H1 (cell line): Measurements from ENCODE around the gene PRR16. TPM values are rescaled to one million over a fixed set of nuclear protein-coding genes. Genes with fewer than 3 reads are reported as not detected.

Experiments used
- CTCF ChIA-PET: fragments of 300-600 bp; sonication (Branson Sonifier 250); formaldehyde crosslinking; loops from one replicate; lab custom pipeline; 2021; ENCODE audit not compliant: partially characterized antibody; lab: Charles Lee
- POLR2A ChIA-PET: fragments of 300-600 bp; sonication (Branson Sonifier 250); formaldehyde crosslinking; loops from one replicate; lab custom pipeline; 2021; ENCODE audit warnings: inconsistent platforms; ENCODE audit not compliant: partially characterized antibody; lab: Charles Lee
- DNase-seq, 2 experiments: peaks; one replicate each; pipeline versions ENCODE4 v3.0.0 to v3.0.0-alpha.2; 2010 to 2022; ENCODE audit warnings: low spot score in 2 of 2, low read depth in 1 of 2, mixed read lengths in 1 of 2
- FAIRE-seq: peaks from 2 replicates; lab custom pipeline; 2011; peaks lifted over from hg19 to GRCh38; lab: Jason Lieb, UNC
- H2AFZ ChIP-seq: 2 replicates; pipeline ENCODE4 v1.8.1; 2012; ENCODE audit warnings: low read length, inconsistent platforms
- H2AK5ac ChIP-seq: 2 replicates; pipeline ENCODE4 v1.6.1; 2013; ENCODE audit warnings: low read depth, low read length
- H2BK120ac ChIP-seq: replicated peaks from 2 replicates; pipeline ENCODE3; 2013; ENCODE audit warnings: low read depth, low read length, inconsistent platforms
- H2BK12ac ChIP-seq: 2 replicates; pipeline ENCODE4 v1.6.1; 2013; ENCODE audit warnings: low read depth, low read length
- H2BK15ac ChIP-seq: 2 replicates; pipeline ENCODE4 v1.6.1; 2013; ENCODE audit warnings: low read length
- H2BK20ac ChIP-seq: 2 replicates; pipeline ENCODE4 v1.6.1; 2013; ENCODE audit warnings: low read length
- H2BK5ac ChIP-seq: 2 replicates; pipeline ENCODE4 v1.6.1; 2013; ENCODE audit warnings: low read depth, low read length
- H3K14ac ChIP-seq: 2 replicates; pipeline ENCODE4 v1.6.1; 2013; ENCODE audit warnings: inconsistent platforms; ENCODE audit not compliant: insufficient read length
- H3K18ac ChIP-seq: 2 replicates; pipeline ENCODE4 v1.6.1; 2013; ENCODE audit warnings: low read length; ENCODE audit errors: extremely low read depth
- H3K23ac ChIP-seq: 2 replicates; pipeline ENCODE4 v1.6.1; 2013; ENCODE audit warnings: inconsistent platforms; ENCODE audit not compliant: insufficient read length
- H3K23me2 ChIP-seq: 2 replicates; pipeline ENCODE4 v1.6.1; 2013; ENCODE audit warnings: low read depth, low read length
- H3K27ac ChIP-seq: 2 replicates; pipeline ENCODE4 v1.6.1; 2011; ENCODE audit warnings: low read depth, low read length, inconsistent platforms
- H3K27me3 ChIP-seq, 4 experiments: replicated peaks in 1 of 4; 1 replicate in 1 of 4; 2 replicates in 3 of 4; pipeline versions ENCODE4 v1.6.1 to v1.8.1; 2011 to 2013; ENCODE audit warnings: low read length in 3 of 4, mild to moderate bottlenecking in 3 of 4, inconsistent platforms in 2 of 4, mixed read lengths in 2 of 4, moderate library complexity in 1 of 4; ENCODE audit not compliant: control insufficient read depth in 3 of 4, insufficient read depth in 3 of 4; ENCODE audit errors: extremely low read depth in 1 of 4
- H3K36me3 ChIP-seq, 4 experiments: 2 replicates each; pipeline versions ENCODE4 v1.6.1 to v1.8.1; 2011 to 2013; ENCODE audit warnings: mild to moderate bottlenecking in 4 of 4, low read length in 3 of 4, moderate library complexity in 2 of 4, control low read depth in 1 of 4, inconsistent platforms in 1 of 4; ENCODE audit not compliant: insufficient read depth in 4 of 4, control insufficient read depth in 2 of 4
- H3K4ac ChIP-seq: replicated peaks from 2 replicates; pipeline ENCODE3; 2013; ENCODE audit warnings: low read length, low read depth, mixed read lengths, inconsistent platforms; ENCODE audit not compliant: insufficient read length
- H3K4me1 ChIP-seq, 4 experiments: replicated peaks in 1 of 4; 1 replicate in 1 of 4; 2 replicates in 3 of 4; pipeline versions ENCODE4 v1.6.1 to v1.8.1; 2011 to 2013; ENCODE audit warnings: low read length in 3 of 4, inconsistent platforms in 2 of 4, mixed read lengths in 1 of 4; ENCODE audit not compliant: insufficient read depth in 4 of 4, control insufficient read depth in 3 of 4
- H3K4me2 ChIP-seq, 2 experiments: 2 replicates each; pipeline versions ENCODE4 v1.6.1 to v1.8.1; 2011 to 2013; ENCODE audit warnings: low read depth in 2 of 2, low read length in 2 of 2, control low read depth in 1 of 2, inconsistent platforms in 1 of 2, mild to moderate bottlenecking in 1 of 2; ENCODE audit not compliant: insufficient read depth in 1 of 2
- H3K4me3 ChIP-seq, 4 experiments: fragments of 200-600, 300-600 bp in 1 of 4; sonication (generic), shearing (Covaris generic), sonication (Bioruptor Twin) in 1 of 4; 2 replicates each; pipeline versions ENCODE4 v1.5.1 to v1.8.1; 2011 to 2016; ENCODE audit warnings: low read length in 4 of 4, low read depth in 3 of 4, control low read depth in 2 of 4, inconsistent platforms in 2 of 4, mild to moderate bottlenecking in 2 of 4, mixed read lengths in 1 of 4, moderate library complexity in 1 of 4; ENCODE audit not compliant: insufficient read depth in 2 of 4; ENCODE audit errors: extremely low read depth in 1 of 4
- H3K56ac ChIP-seq: replicated peaks from 2 replicates; pipeline ENCODE3; 2013; ENCODE audit warnings: low read depth, mild to moderate bottlenecking, mixed read lengths, low read length, inconsistent platforms; ENCODE audit not compliant: insufficient read length
- H3K79me1 ChIP-seq: 2 replicates; pipeline ENCODE4 v1.6.1; 2013; ENCODE audit warnings: low read depth, low read length, control low read depth
- H3K79me2 ChIP-seq, 2 experiments: 2 replicates each; pipeline versions ENCODE4 v1.6.1 to v1.8.1; 2012 to 2013; ENCODE audit warnings: low read length in 2 of 2, mild to moderate bottlenecking in 2 of 2, inconsistent platforms in 1 of 2; ENCODE audit not compliant: insufficient read depth in 2 of 2, control insufficient read depth in 1 of 2
- H3K9ac ChIP-seq, 4 experiments: replicated peaks in 1 of 4; 1 replicate in 1 of 4; 2 replicates in 3 of 4; pipeline versions ENCODE4 v1.6.1 to v1.8.1; 2011 to 2013; ENCODE audit warnings: low read depth in 3 of 4, low read length in 3 of 4, control low read depth in 2 of 4, mild to moderate bottlenecking in 2 of 4, moderate library complexity in 2 of 4, inconsistent platforms in 1 of 4; ENCODE audit errors: extremely low read depth in 1 of 4
- H3K9me3 ChIP-seq, 2 experiments: 2 replicates each; pipeline versions ENCODE4 v1.6.1 to v1.8.1; 2012 to 2013; ENCODE audit warnings: mild to moderate bottlenecking in 2 of 2, moderate library complexity in 2 of 2, control low read depth in 1 of 2, inconsistent platforms in 1 of 2, low read depth in 1 of 2, low read length in 1 of 2, mixed read lengths in 1 of 2; ENCODE audit not compliant: insufficient read depth in 2 of 2
- H4K20me1 ChIP-seq, 2 experiments: replicated peaks in 1 of 2; 2 replicates each; pipeline versions ENCODE3 to v1.8.1; 2011 to 2013; ENCODE audit warnings: inconsistent platforms in 2 of 2, low read length in 2 of 2, mild to moderate bottlenecking in 1 of 2; ENCODE audit not compliant: insufficient read depth in 2 of 2, control insufficient read depth in 1 of 2
- H4K5ac ChIP-seq: 2 replicates; pipeline ENCODE4 v1.6.1; 2013; ENCODE audit warnings: low read length, low read depth, mixed read lengths, inconsistent platforms; ENCODE audit not compliant: insufficient read length
- H4K8ac ChIP-seq: 2 replicates; pipeline ENCODE4 v1.8.0; 2013; ENCODE audit warnings: mild to moderate bottlenecking, moderate library complexity, low read length, inconsistent platforms; ENCODE audit not compliant: insufficient read depth; ENCODE audit errors: extremely low read depth
- H4K91ac ChIP-seq: replicated peaks from 2 replicates; pipeline ENCODE3; 2013; ENCODE audit warnings: low read length, mixed read lengths, inconsistent platforms; ENCODE audit not compliant: insufficient read length
- CTBP2 ChIP-seq: IDR thresholded peaks from 2 replicates; pipeline ENCODE4 v1.7.0; 2011; ENCODE audit warnings: borderline replicate concordance, mild to moderate bottlenecking, moderate library complexity, mixed read lengths, low read length; ENCODE audit not compliant: insufficient read depth, insufficient read length
- EZH2 ChIP-seq: fragments of 200-600 bp; sonication (generic); IDR thresholded peaks from 2 replicates; pipeline ENCODE4 v1.7.1; 2012; ENCODE audit warnings: low read depth, mild to moderate bottlenecking, moderate library complexity, low read length, inconsistent platforms; ENCODE audit not compliant: severe bottlenecking
- HDAC6 ChIP-seq: IDR thresholded peaks from one replicate; pipeline ENCODE4 v1.7.1; 2012; ENCODE audit warnings: low read depth, mild to moderate bottlenecking, inconsistent platforms, low read length, moderate library complexity
- JUN ChIP-seq: IDR thresholded peaks from 2 replicates; pipeline ENCODE4 v1.6.1; 2011; ENCODE audit warnings: low read depth, mild to moderate bottlenecking, improper control_type of control experiment, low read length
- POU5F1 ChIP-seq: IDR thresholded peaks from 2 replicates; pipeline ENCODE4 v1.6.1; 2011; ENCODE audit warnings: low read depth, mild to moderate bottlenecking, low read length, moderate library complexity
- RNF2 ChIP-seq: fragments of 200-900, 300-1000 bp; sonication (generic); IDR thresholded peaks from 2 replicates; pipeline ENCODE4 v1.7.1; 2016; ENCODE audit warnings: borderline replicate concordance, low read depth, mild to moderate bottlenecking, antibody characterized with exemption, low read length; ENCODE audit not compliant: poor library complexity, severe bottlenecking; ENCODE audit errors: missing control alignments
- SIRT6 ChIP-seq: IDR thresholded peaks from one replicate; pipeline ENCODE4 v1.7.1; 2012; ENCODE audit warnings: low read length, inconsistent platforms
- TAF1 ChIP-seq: IDR thresholded peaks from 2 replicates; pipeline ENCODE4 v1.6.1; 2011; ENCODE audit warnings: mild to moderate bottlenecking, low read depth, low read length
- TAF7 ChIP-seq: optimal IDR thresholded peaks from 2 replicates; pipeline ENCODE3; 2011; ENCODE audit warnings: low read depth, mild to moderate bottlenecking, inconsistent platforms, low read length, moderate library complexity, borderline replicate concordance
- ZNF274 ChIP-seq: IDR thresholded peaks from 2 replicates; pipeline ENCODE4 v1.7.0; 2012; ENCODE audit warnings: low read length, borderline replicate concordance; ENCODE audit errors: extremely low read depth
- WGBS, 2 experiments: shearing (Covaris generic) in 1 of 2; methylation state at CpG; one replicate each; pipeline versions ENCODE4 v1.1.6 to v1.1.7; 2013 to 2015; ENCODE audit warnings: low lambda C conversion rate in 2 of 2, mixed read lengths in 2 of 2, inconsistent platforms in 1 of 2, low coverage in 1 of 2, missing lambda C conversion rate in 1 of 2; ENCODE audit not compliant: insufficient replicate concordance in 2 of 2, insufficient coverage in 1 of 2, insufficient read length in 1 of 2; ENCODE audit errors: extremely low coverage in 1 of 2, missing lambda C conversion rate in 1 of 2; 5-methylcytosine and 5-hydroxymethylcytosine counted together
- polyA plus RNA-seq, 7 experiments: library from polyadenylated mRNA; depleted of rRNA in 3 of 7; stranded (reverse) in 5 of 7; unstranded in 2 of 7; fragments of >200 nt in 5 of 7; fragments of 200-250 nt in 2 of 7; gene quantifications; 1 replicate in 5 of 7; 2 replicates in 1 of 7; 4 replicates in 1 of 7; pipeline versions ENCODE4 v1.2.1 to v1.2.3, GENCODE V29; 2011 to 2013; ENCODE audit warnings: missing spikeins in 2 of 7, mixed read lengths in 2 of 7
- total RNA-seq: library from RNA; stranded (reverse); fragmentation: NEBNext Ultra II Directional; extraction: Animal tissue kit (Norgen Biotek cat#: 25700); gene quantifications from 2 replicates; pipeline ENCODE4 v1.2.1, GENCODE V29; 2021

Gene PRR16
- total and polyA plus RNA-seq, 2 of the 8 experiments (the other 6 are each of a cell fraction or from before 2014, with no cell fraction given), result 0.73 to 1.6 TPM

- no peak for FAIRE-seq
- no peak for DNase-seq
- no peaks in the 10 kb centered on the region for H3K9me3 ChIP-seq
- H3K23ac ChIP-seq, result no peak overlapping the region
- no peak overlapping the region for H2BK12ac ChIP-seq
- no peak overlapping the region for H4K8ac ChIP-seq
- no peak overlapping the region for H4K5ac ChIP-seq
- H2BK120ac ChIP-seq, result no peak overlapping the region
- no peak overlapping the region for H2BK15ac ChIP-seq
- no peaks in the 10 kb centered on the region for H3K79me1 ChIP-seq
- no peak overlapping the region for H3K27ac ChIP-seq
- no peaks in the 10 kb centered on the region for H3K27me3 ChIP-seq
- no peak overlapping the region for H3K56ac ChIP-seq
- H3K4me1 ChIP-seq, result no peaks in the 10 kb centered on the region
- no peak overlapping the region for H3K9ac ChIP-seq
- no peak overlapping the region for H4K91ac ChIP-seq
- H3K4me3 ChIP-seq, result no peak overlapping the region
- no peaks in the 10 kb centered on the region for H4K20me1 ChIP-seq
- H2BK5ac ChIP-seq, result no peak overlapping the region
- no peaks in the 10 kb centered on the region for H3K79me2 ChIP-seq
- no peak overlapping the region for H2AFZ ChIP-seq
- H3K4me2 ChIP-seq, result no peak overlapping the region
- H3K36me3 ChIP-seq, result no peaks in the 10 kb centered on the region
- H3K4ac ChIP-seq, result no peak overlapping the region
- ChIA-PET CTCF (no interaction called here), POLR2A (no interaction called here)
- H3K23me2 ChIP-seq, result no peaks in the 10 kb centered on the region
- 93% methylated on average over 2 of the region's 2 CpGs; no CpG with 5 or more reads in 1 of the 2 experiments for WGBS, 2 experiments
- H2BK20ac ChIP-seq, result no peak overlapping the region
- H2AK5ac ChIP-seq, result no peak overlapping the region
- no peak overlapping the region for H3K14ac ChIP-seq
- H3K18ac ChIP-seq, result no peak overlapping the region
- TF ChIP-seq JUN (no peak), POU5F1 (no peak), ZNF274 (no peak), EZH2 (no peak), SIRT6 (no peak), RNF2 (no peak), TAF1 (no peak), HDAC6 (no peak), TAF7 (no peak), CTBP2 (no peak)
Observed at GRCh38 chr5:120550358-120550757, 86.3 kb downstream of the PRR16 start.
